DND-41 (cell line): ENCODE measurements around the gene RPH3AL.

Source experiments
- CTCF ChIP-seq: IDR thresholded peaks from 2 replicates; pipeline ENCODE4 v1.5.1; 2012; ENCODE audit warnings: borderline replicate concordance, low read length, moderate library complexity, mild to moderate bottlenecking; ENCODE audit not compliant: poor library complexity, severe bottlenecking; ENCODE audit errors: extremely low read depth
- EZH2 ChIP-seq: IDR thresholded peaks from 3 replicates; pipeline ENCODE4 v1.6.1; 2012; ENCODE audit warnings: borderline replicate concordance, low read depth, mild to moderate bottlenecking, moderate library complexity, low read length, inconsistent platforms; ENCODE audit not compliant: severe bottlenecking

GRCh38 chr17:230395-230770, 122.2 kb downstream of the RPH3AL start:
- TF ChIP-seq CTCF (no peak), EZH2 (no peak)
